GM19467 (cell line): ENCODE results near the gene NRTN.
"Not testable (repeated sequence)": the region's sequence is repeated elsewhere in the genome, so short reads cannot be mapped to it uniquely, and the experiment has no call there.

Source experiments
- ATAC-seq: cut with Tn5 transposase; IDR thresholded peaks from one replicate; pipeline ENCODE4 v1.9.1; 2021; ENCODE audit warnings: mild to moderate bottlenecking, moderate library complexity; ENCODE audit not compliant: unreplicated experiment

Gene NRTN

GRCh38 chr19:5864725-5865486, 60.0 kb downstream of the NRTN start:
- no peak for ATAC-seq

- no peak for ATAC-seq
Measured at GRCh38 chr19:5865772-5866171, 60.9 kb downstream of the NRTN start.

GRCh38 chr19:5867201-5868136, 62.6 kb downstream of the NRTN start:
- ATAC-seq = no peak

- no peak for ATAC-seq
Measured at GRCh38 chr19:5870986-5871394, 66.1 kb downstream of the NRTN start.

DNA sequence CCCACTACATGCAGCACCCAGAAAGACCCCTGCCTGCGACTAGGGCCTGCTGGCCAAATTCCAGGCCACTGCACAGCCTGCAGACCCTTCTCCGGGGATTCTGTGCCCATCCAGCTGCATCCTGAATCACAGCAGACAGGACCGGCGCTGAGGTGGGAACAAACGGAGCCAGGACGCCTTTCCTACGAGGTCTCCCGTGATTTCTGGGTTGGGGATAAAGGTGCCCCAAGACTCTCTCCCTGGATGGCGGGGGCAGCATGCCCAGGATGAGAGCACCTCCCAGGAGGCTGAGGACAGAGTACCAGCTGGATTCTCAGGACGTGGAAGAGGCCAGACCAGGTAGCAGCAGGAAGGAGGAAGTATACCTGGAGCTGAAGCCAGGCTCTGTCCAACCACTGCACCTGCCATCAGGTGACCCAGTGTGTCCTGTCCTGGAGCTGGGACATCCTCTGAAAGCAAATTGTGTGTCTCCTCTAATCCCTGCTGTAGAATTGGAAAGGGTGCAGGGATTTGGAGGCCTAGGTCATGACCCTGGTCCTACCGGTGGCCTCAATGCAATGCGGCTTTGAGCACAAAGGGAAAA, 68.8 kb downstream of the NRTN start:
- ATAC-seq = no peak

- ATAC-seq = not testable (repeated sequence)
Measured at GRCh38 chr19:5874496-5874895, 69.6 kb downstream of the NRTN start.

DNA sequence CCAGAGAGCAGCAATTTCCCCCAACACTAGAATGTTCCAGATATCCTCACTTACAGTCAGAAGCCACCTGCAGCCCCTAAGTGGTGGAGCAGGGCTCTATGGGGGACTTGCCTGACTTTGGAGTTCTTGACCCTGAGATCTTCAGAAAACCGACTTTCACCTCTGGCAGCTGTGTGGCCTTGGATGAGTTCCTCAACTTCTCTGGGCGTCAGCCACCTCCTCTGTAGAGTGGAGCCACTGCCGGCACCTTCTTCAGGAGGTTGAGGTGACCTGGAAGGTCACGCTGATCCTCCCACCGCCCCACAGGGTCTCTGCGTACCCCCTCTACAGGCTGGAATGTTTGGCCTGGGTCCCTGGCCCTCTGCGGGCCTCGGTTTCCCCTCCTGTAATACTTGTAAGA, 72.6 kb downstream of the NRTN start:
- ATAC-seq = no peak

DNA sequence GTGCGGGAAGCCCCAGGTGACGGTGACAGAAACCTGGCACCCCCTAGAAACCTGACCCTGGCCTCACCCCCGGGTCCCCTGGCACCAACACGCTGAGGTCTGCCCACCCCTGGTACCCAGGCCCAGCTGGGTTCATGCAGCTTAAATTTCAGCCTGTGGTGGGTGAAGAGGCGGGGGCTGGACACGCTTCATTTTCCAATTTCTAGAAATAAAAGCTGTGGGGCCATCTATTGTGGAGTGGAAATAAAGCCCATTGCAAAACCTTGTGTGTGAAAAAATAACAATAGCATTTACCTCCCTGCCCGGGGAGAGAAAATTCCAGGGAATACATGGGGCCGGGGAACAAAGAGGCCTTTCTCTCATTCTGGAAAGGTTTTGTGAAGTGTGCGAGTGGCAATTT, 73.0 kb downstream of the NRTN start:
- ATAC-seq = no peak
